Cardiac muscle cell (in vitro differentiated cells and primary cell): Measurements from ENCODE around the gene FTO. TPM values are rescaled to one million over a fixed set of nuclear protein-coding genes. Genes with fewer than 3 reads are reported as not detected.

Experiments
- DNase-seq, 2 donors: peaks; one replicate each; pipeline versions ENCODE4 v3.0.0 to v3.0.0-alpha.2; 2010 to 2017; ENCODE audit warnings: low read depth in 1 of 2, low spot score in 1 of 2
- H3K27ac ChIP-seq: fragments of 200-600 bp; sonication (generic); 2 replicates; pipeline ENCODE4 v1.5.1; 2016
- H3K27me3 ChIP-seq: fragments of 200-600 bp; sonication (generic); 2 replicates; pipeline ENCODE4 v1.6.0; 2016; ENCODE audit warnings: control low read depth
- H3K36me3 ChIP-seq: fragments of 200-600 bp; sonication (generic); 2 replicates; pipeline ENCODE4 v1.5.1; 2016; ENCODE audit warnings: control low read depth
- H3K4me1 ChIP-seq: fragments of 200-600 bp; sonication (generic); 2 replicates; pipeline ENCODE4 v1.8.1; 2017; ENCODE audit warnings: low read depth, mild to moderate bottlenecking, mixed run types
- H3K4me3 ChIP-seq: fragments of 200-600 bp; sonication (generic); 2 replicates; pipeline ENCODE4 v1.5.1; 2016; ENCODE audit warnings: mild to moderate bottlenecking
- H3K9me3 ChIP-seq: fragments of 200-600 bp; sonication (generic); 2 replicates; pipeline ENCODE4 v1.5.1; 2017; ENCODE audit warnings: low read depth, mild to moderate bottlenecking, control low read depth
- polyA plus RNA-seq: library from polyadenylated mRNA; unstranded; fragments of >200 nt; fragmentation: Nextera tagmentation; extraction: Ambion mirVana; gene quantifications from 2 replicates; pipeline ENCODE4 v1.2.1, GENCODE V29; 2016
- total RNA-seq: library from RNA; depleted of rRNA; stranded (reverse); fragments of >200 nt; gene quantifications from 2 replicates; pipeline ENCODE4 v1.2.3, GENCODE V29; 2016
- TF ChIP-seq, protein P1 (sequence below): IDR thresholded peaks from 2 replicates; pipeline ENCODE4 v1.5.1; 2012; ENCODE audit warnings: low read depth, mild to moderate bottlenecking, low read length

Gene FTO
- total and polyA plus RNA-seq, 2 experiments from 2014 or later = 77.7 to 93.8 TPM

DNA sequence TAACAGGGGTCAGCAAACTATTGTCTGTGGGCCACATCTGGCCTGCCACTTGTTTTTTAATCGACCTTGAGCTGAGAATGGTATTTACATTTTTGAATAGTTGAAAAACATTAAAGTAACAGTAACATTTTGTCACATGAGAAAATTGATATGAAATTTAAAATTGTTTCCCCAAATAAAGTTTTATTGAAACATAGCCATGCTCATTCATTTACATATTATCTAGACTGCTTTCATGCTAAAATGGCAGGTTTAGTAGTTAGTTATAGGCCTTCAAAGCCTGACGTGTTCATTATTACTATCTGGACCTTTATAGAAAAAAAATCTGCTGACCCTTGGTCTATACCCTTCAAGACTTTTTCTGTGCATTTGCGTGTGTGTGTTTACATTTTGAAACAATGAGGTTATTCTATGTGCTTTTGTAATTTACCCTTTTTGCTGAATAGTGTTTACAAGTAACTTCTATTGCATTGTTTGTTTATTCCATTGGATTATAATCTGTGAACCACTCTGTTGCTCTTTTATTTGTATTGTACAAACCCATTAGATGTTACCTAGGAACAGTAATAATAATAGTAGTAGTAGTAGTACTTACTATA lies 37.1 kb downstream of the FTO start:
- Histone ChIP-seq H3K9me3 (no peaks in the 10 kb centered on the region), H3K27me3 (no peaks in the 10 kb centered on the region), H3K36me3 (no peaks in the 10 kb centered on the region), H3K4me1 (peaks cover 32% of the 10 kb centered on the region), H3K4me3 (no peak overlapping the region), H3K27ac (no peak overlapping the region)
- no peak for DNase-seq
- TF ChIP-seq, protein P1, sequence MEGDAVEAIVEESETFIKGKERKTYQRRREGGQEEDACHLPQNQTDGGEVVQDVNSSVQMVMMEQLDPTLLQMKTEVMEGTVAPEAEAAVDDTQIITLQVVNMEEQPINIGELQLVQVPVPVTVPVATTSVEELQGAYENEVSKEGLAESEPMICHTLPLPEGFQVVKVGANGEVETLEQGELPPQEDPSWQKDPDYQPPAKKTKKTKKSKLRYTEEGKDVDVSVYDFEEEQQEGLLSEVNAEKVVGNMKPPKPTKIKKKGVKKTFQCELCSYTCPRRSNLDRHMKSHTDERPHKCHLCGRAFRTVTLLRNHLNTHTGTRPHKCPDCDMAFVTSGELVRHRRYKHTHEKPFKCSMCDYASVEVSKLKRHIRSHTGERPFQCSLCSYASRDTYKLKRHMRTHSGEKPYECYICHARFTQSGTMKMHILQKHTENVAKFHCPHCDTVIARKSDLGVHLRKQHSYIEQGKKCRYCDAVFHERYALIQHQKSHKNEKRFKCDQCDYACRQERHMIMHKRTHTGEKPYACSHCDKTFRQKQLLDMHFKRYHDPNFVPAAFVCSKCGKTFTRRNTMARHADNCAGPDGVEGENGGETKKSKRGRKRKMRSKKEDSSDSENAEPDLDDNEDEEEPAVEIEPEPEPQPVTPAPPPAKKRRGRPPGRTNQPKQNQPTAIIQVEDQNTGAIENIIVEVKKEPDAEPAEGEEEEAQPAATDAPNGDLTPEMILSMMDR = no peak

DNA sequence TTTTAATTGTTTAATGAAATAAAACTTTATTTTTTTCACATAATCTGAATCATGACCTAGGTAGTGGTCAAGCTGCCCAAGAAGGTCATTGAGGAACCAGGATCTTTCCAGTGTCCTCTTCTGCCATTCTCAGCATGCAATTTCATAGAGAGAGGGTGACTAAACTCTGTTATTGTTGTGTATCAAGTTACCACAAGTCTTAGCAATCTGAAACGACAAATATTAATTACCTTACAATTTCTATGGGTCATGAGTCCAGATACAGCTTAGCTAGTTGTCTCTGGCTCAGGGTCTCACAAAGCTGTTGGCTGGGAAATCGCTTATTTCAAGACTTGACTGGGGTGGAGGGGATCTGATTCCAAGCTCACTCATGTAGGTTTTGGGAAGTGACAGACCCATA lies 37.6 kb downstream of the FTO start:
- no peak overlapping the region for H3K4me3 ChIP-seq
- DNase-seq = no peak
- peaks cover 26% of the 10 kb centered on the region for H3K4me1 ChIP-seq
- TF ChIP-seq, protein P1 = no peak
- no peaks in the 10 kb centered on the region for H3K27me3 ChIP-seq
- no peak overlapping the region for H3K27ac ChIP-seq
- no peaks in the 10 kb centered on the region for H3K9me3 ChIP-seq
- no peaks in the 10 kb centered on the region for H3K36me3 ChIP-seq

DNA sequence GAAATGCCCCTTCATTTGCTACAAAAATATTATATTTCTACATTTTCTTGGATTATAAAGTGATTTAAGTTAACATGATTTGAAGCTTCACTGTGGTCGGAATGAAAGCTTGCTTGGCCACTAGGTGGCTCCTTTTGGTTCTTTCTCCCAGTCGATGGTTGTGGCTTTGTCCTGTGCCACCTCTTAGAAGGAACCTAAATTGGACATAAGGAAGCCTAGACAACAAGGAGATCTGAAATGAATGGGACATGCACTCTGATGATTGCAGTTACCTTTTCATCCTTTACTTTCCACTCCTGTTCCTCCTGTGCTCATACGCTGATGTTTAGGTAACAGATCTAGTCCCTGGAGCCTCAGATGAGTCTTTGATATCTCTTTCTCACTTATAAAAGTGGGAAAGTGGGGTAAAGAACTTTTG lies 39.2 kb downstream of the FTO start:
- TF ChIP-seq, protein P1 = peak; percentile 80
- peak in 1 of 2 donors; percentile 55 for DNase-seq
- no peak overlapping the region for H3K27ac ChIP-seq
- H3K4me1 ChIP-seq = peaks cover 15% of the 10 kb centered on the region
- H3K27me3 ChIP-seq = no peaks in the 10 kb centered on the region
- no peaks in the 10 kb centered on the region for H3K36me3 ChIP-seq
- H3K4me3 ChIP-seq = no peak overlapping the region
- no peaks in the 10 kb centered on the region for H3K9me3 ChIP-seq

DNA sequence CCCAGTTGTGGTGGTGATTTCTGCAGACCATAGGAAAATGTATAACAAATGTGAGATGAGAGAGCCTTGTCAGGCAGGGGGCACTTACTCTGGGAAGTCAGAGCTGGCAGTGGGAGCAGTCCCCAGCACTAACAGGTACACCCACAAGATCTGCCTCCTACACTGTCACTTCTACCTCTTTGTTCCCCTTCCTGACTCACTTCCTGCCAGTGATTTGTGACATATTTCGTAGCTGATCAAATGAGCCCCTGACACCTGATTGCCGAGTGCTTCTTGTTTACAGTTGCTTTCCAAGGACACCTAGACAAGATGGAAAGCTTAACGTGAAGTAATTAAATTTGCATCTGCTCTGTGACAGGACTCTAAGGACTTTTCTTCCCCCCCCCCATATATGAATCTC lies 40.5 kb downstream of the FTO start:
- TF ChIP-seq, protein P1 = no peak
- DNase-seq = no peak
- Histone ChIP-seq H3K27me3 (no peaks in the 10 kb centered on the region), H3K4me3 (no peak overlapping the region), H3K9me3 (no peaks in the 10 kb centered on the region), H3K4me1 (peaks cover 15% of the 10 kb centered on the region), H3K36me3 (no peaks in the 10 kb centered on the region), H3K27ac (no peak overlapping the region)

DNA sequence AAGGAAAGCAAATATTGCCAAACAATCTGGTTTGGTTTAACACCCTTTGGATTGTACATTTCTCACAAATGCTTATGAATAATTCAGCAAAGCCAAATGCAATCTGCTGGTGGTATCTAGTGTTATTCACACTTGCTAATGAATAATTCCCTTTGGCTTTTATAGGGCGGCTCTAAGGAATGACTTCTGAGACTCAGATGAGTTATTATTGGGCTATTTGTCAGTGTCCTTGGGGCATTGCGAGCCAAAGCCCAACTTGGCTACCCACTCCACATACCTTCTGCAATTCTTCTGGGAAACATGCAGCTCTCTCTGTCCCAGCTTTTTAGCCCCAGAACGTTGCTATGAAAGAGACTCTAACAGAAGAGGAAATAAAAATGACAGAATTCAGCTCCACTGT lies 41.1 kb downstream of the FTO start:
- Histone ChIP-seq H3K36me3 (no peaks in the 10 kb centered on the region), H3K4me1 (peaks cover 13% of the 10 kb centered on the region), H3K9me3 (no peaks in the 10 kb centered on the region), H3K27ac (no peak overlapping the region), H3K4me3 (no peak overlapping the region), H3K27me3 (no peaks in the 10 kb centered on the region)
- DNase-seq = peak in 1 of 2 donors; percentile 42
- TF ChIP-seq, protein P1 = no peak
